ENCODE measurements around the gene SECISBP2L.

DNA sequence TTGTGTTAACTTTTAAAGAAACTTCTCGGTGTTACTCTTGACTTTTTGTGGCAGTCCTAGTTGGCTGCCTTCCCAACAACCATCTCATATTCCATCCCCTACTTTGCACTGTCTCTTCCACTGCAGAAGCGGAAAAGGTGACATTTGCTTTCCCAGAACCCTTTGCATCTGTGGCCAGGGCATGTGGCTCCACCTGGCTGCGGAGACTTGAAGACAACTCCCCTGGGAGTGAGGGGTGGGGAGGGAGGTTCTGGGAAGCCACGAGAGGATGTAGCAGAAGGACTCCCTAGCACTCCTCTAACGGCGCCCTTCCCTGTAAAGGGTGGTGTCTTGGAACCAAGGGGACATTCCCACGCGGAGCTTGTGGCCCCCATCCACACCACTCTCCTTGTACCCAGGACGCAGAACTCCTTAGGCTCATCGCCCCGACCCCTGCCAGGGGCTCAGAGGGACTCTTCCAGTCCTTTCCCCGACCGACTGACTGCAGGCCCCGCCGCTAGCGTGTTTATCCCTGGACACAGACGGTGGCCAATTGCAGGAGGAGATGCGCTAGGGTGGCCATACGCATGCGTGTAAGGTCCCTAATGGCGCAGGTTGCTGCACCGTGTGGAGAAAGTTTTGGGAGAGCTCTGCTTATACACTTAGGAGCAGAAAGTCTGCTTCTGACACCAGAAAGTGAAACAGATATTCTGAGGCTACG lies 33.2 kb upstream of the SECISBP2L start:
- TF ChIP-seq, protein P1, sequence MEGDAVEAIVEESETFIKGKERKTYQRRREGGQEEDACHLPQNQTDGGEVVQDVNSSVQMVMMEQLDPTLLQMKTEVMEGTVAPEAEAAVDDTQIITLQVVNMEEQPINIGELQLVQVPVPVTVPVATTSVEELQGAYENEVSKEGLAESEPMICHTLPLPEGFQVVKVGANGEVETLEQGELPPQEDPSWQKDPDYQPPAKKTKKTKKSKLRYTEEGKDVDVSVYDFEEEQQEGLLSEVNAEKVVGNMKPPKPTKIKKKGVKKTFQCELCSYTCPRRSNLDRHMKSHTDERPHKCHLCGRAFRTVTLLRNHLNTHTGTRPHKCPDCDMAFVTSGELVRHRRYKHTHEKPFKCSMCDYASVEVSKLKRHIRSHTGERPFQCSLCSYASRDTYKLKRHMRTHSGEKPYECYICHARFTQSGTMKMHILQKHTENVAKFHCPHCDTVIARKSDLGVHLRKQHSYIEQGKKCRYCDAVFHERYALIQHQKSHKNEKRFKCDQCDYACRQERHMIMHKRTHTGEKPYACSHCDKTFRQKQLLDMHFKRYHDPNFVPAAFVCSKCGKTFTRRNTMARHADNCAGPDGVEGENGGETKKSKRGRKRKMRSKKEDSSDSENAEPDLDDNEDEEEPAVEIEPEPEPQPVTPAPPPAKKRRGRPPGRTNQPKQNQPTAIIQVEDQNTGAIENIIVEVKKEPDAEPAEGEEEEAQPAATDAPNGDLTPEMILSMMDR (IDR thresholded peaks at IDR 0.05; ENCODE audit: low read length), result no peak
- TF ChIP-seq EZH2 (optimal IDR thresholded peaks at IDR 0.05; ENCODE audit: low read depth, low read length) (no peak), EZH2phosphoT487 (IDR thresholded peaks at IDR 0.05; ENCODE audit: low read length) (no peak)
